Fibroblast of skin of left biceps (primary cell): ENCODE measurements around the gene TMEM219.
"Not testable (repeated sequence)": the region's sequence is repeated elsewhere in the genome, so short reads cannot be mapped to it uniquely, and the experiment has no call there.

Experiments used
- DNase-seq, 2 experiments: peaks; one replicate each; pipeline ENCODE4 v3.0.0-alpha.2; 2013; ENCODE audit warnings: low read depth in 2 of 2

TMEM219 gene

DNA sequence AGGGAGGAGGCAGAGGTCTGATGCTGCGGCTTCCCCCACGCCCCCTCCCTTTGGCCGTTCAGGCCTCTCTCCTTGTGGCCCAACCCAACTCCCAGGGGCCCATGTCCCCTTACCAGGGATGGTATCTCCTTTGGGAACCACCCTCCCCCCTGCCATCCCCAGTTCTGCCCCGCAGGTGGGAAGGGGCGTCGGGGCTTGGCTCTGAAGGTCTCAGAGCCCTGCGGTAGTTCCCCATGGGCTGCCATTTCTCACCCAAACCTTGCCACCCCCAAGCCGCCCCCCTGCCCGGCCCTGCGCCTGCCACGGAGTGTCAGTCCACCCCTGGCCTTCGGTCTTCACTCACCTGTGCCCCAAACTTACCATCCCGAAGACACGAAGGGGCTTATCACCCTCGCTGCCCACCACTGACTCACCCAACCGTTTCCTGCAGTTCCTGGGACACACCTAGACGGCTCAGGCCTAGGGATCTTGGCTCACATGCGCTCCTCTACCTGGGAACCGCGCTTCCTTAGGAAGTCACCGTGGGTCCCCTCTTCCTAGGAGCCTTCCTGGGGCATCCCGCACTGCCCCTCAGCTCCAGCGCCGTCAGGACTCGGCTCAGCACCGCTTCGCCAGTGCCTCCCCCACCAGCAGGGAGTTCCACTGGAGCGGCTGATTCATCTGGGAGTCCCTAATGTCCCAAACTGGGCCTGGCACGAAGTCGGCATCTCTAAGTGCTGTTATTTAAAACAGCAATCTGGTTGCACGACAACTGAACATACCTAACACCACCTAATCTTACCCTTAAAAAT, 50.0 kb downstream of the TMEM219 start:
- no peak for DNase-seq

DNA sequence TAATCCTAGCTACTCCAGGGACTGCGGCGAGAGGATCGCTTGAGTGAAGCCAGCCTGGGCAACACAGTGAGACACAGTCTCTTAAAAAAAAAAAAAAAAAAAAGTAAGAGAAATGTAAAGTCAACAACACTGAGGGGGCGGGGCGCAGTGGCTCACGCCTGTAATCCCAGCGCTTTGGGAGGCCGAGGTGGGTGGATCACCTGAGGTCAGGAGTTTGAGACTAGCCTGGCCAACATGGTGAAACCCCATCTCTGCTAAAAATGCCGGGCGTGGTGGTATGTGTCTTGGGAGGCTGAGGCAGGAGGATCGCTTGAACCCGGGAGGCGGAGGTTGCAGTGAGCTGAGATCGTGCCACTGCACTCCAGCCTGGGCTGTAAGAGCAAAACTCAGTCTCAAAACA, 50.7 kb downstream of the TMEM219 start:
- DNase-seq = not testable (repeated sequence)

DNA sequence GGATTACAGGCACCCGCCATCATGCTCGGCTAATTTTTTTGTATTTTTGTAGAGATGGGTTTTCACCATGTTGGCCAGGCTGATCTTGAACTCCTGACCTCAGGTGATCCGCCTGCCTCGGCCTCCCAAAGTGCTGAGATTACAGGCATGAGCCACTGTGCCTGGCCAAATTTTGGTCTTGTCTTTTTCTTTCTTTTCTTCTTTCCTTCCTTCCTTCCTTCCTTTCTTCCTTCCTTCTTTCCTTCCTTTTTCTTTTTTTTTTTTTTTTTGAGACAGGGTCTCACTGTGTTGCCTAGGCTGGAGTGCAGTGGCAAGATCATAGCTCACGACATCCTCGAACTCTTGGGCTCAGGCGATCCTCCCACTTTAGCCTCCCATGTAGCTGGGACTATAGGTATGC, 53.6 kb downstream of the TMEM219 start:
- not testable (repeated sequence) for DNase-seq

DNA sequence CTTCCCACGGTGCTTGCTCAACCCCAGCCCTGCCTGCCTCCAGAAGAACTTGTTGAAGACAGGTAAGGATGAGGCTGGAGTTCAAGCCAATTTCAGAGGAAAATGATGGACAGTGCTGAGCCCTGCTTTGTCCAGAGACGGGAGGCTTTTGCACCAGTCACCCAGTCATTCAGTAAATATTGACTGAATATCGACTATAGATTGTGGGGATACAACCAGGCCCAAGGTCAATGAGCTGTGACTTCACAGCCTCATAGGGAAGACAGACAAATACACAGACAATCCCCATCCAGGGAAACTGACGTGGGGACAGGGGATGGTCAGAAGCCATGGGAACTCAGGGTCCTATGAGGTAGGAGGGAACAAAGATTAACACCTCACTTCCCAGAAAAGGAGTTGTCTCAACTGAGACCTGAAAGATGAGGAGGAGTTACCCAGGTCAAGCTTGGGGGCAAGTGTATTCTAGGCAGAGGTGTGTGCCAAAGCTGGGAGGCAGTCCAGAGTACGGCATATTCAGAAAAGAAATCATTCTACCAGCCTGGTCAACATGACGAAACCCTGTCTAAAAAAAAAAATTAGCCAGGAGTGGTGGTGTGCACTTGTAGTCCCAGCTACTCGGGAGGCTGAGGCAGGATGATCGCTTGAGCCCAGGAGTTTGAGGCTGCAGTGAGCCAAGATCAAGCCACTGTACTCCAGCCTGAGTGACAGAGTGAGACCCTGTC, 54.8 kb downstream of the TMEM219 start:
- DNase-seq = no peak

DNA sequence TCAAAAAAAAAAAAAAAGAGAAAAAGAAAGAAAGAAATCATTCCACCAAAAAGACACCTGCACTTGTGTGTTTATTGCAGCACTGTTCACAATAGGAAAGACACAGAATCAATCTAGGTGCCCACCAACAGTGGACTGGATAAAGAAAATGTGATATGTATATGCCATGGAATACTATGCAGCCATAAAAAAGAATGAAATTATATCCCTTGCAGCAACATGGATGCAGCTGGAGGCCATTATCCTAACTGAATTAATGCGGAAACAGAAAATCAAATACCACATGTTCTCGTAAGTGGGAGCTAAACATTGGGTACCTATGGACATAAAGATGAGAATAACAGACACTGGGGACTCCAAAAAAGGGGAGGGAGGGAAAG, 55.4 kb downstream of the TMEM219 start:
- no peak for DNase-seq

DNA sequence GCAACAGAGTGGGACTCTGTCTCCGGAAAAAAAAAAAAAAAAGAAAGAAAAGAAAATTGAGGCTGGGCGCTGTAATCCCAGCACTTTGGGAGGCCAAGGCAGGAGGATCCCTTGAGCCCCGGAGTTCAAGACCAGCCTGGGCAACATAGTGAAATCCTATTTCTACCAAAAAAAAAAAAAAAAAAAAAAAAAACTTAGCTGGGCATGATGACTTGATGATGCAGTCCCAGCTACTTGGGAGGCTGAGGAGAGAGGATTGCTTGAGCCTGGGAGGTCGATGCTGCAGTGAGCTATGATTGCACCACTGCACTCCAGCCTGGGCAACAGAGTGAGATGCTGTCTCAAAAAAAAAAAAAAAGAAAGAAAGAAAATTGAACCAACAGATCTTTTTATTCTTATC, 56.1 kb downstream of the TMEM219 start:
- not testable (repeated sequence) for DNase-seq

DNA sequence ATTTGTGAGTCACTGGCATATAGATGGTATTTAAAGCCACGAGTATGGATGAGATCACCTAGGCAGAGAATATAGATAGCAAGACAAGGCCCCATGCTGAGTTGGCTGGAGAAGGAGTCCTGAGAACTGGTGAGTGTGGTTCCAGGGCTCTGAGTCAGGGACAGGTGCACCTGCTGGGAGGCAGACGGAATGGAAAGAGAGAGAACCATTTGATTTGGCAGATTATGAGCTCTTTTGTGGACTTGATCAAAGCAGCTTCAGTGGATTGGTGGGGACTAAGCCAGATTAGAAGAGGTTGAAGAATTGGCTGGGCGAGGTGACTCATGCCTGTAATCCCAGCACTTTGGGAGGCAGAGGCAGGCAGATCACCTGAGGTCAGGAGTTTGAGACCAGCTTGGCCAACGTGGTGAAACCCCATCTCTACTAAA, 56.9 kb downstream of the TMEM219 start:
- DNase-seq = no peak
